ENCODE results near the gene CCDC92. TPM values are rescaled to one million over a fixed set of nuclear protein-coding genes. Genes with fewer than 3 reads are reported as not detected.

CCDC92 gene
- total RNA-seq, 1 donor from 2014 or later, result 4.8 TPM

DNA sequence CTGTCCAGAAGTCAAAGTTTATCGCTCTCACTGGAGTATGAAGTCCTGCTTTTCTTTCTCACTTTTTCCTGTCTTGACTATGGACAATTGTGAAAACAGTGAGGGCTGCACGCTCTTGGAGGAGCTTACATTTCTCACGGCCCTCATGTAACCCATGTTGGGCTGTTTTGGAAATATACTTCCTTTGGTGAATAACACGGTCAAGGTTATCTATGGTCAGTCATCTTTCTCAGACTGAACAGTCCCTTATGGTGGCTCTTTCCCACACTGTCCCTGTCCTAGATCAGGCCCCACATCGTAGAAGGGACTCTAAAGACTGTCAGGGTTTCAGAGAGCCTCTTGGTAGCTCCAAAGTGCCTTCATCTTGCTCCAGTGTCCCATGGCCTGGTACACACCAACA lies 7.2 kb downstream of the CCDC92 start:
- Histone ChIP-seq H3K9me3 (ENCODE audit: low read depth) (no peaks in the 10 kb centered on the region), H3K27me3 (peaks cover 100% of the 10 kb centered on the region), H3F3A (ENCODE audit: low read depth) (peaks cover 5% of the 10 kb centered on the region), H3K27ac (no peak overlapping the region), H3K4me2 (no peak overlapping the region), H3K9ac (no peak overlapping the region), H3K4me3 (no peak overlapping the region), H3K36me3 (no peaks in the 10 kb centered on the region), H2AFZ (replicated peaks) (no peak overlapping the region), H3K79me2 (ENCODE audit: low read depth) (no peaks in the 10 kb centered on the region), H3K4me1 (peaks cover 4% of the 10 kb centered on the region), H4K20me1 (ENCODE audit: low read depth) (peaks cover 95% of the 10 kb centered on the region)
- TF ChIP-seq EZH2 (IDR thresholded peaks at IDR 0.05), result no peak
- TF ChIP-seq EZH2phosphoT487 (IDR thresholded peaks at IDR 0.05), result no peak
- TF ChIP-seq, protein P1, sequence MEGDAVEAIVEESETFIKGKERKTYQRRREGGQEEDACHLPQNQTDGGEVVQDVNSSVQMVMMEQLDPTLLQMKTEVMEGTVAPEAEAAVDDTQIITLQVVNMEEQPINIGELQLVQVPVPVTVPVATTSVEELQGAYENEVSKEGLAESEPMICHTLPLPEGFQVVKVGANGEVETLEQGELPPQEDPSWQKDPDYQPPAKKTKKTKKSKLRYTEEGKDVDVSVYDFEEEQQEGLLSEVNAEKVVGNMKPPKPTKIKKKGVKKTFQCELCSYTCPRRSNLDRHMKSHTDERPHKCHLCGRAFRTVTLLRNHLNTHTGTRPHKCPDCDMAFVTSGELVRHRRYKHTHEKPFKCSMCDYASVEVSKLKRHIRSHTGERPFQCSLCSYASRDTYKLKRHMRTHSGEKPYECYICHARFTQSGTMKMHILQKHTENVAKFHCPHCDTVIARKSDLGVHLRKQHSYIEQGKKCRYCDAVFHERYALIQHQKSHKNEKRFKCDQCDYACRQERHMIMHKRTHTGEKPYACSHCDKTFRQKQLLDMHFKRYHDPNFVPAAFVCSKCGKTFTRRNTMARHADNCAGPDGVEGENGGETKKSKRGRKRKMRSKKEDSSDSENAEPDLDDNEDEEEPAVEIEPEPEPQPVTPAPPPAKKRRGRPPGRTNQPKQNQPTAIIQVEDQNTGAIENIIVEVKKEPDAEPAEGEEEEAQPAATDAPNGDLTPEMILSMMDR (IDR thresholded peaks at IDR 0.05), result no peak
- Mint-ChIP-seq H3K27ac (no peak overlapping the region), H3K4me1 (peaks cover 17% of the 10 kb centered on the region), H3K9me3 (no peaks in the 10 kb centered on the region), H3K4me3 (no peak overlapping the region), H3K36me3 (peaks cover 2% of the 10 kb centered on the region), H3K27me3 (ENCODE audit: insufficient read depth, low read depth) (no peaks in the 10 kb centered on the region)
- DNase-seq (ENCODE audit: low spot score), result no peak

- Histone ChIP-seq H3K9me3 (ENCODE audit: low read depth) (no peaks in the 10 kb centered on the region), H3F3A (ENCODE audit: low read depth) (peaks cover 5% of the 10 kb centered on the region), H4K20me1 (ENCODE audit: low read depth) (peaks cover 90% of the 10 kb centered on the region), H3K4me3 (no peak overlapping the region), H3K27me3 (peaks cover 100% of the 10 kb centered on the region), H2AFZ (replicated peaks) (no peak overlapping the region), H3K9ac (no peak overlapping the region), H3K27ac (no peak overlapping the region), H3K4me1 (peaks cover 4% of the 10 kb centered on the region), H3K36me3 (no peaks in the 10 kb centered on the region), H3K79me2 (ENCODE audit: low read depth) (no peaks in the 10 kb centered on the region), H3K4me2 (no peak overlapping the region)
- DNase-seq (ENCODE audit: low spot score), result no peak
- Mint-ChIP-seq H3K27ac (no peak overlapping the region), H3K4me3 (no peak overlapping the region), H3K36me3 (peaks cover 2% of the 10 kb centered on the region), H3K4me1 (peaks cover 11% of the 10 kb centered on the region), H3K9me3 (no peaks in the 10 kb centered on the region), H3K27me3 (ENCODE audit: insufficient read depth, low read depth) (no peaks in the 10 kb centered on the region)
- TF ChIP-seq EZH2 (IDR thresholded peaks at IDR 0.05), result no peak
- TF ChIP-seq EZH2phosphoT487 (IDR thresholded peaks at IDR 0.05), result no peak
- TF ChIP-seq, protein P1 (IDR thresholded peaks at IDR 0.05), result no peak
Observed at GRCh38 chr12:123963821-123964220, 8.8 kb downstream of the CCDC92 start.

GRCh38 chr12:123962513-123962912 lies 10.1 kb downstream of the CCDC92 start:
- H3K9me3 Mint-ChIP-seq, result no peaks in the 10 kb centered on the region

More at GRCh38 chr12:123962513-123962912, 10.1 kb downstream of the CCDC92 start:
- Histone ChIP-seq H3K27me3 (peaks cover 98% of the 10 kb centered on the region), H3F3A (ENCODE audit: low read depth) (peaks cover 5% of the 10 kb centered on the region), H3K4me1 (peaks cover 4% of the 10 kb centered on the region), H3K4me2 (no peak overlapping the region), H3K9ac (no peak overlapping the region), H3K27ac (no peak overlapping the region), H3K36me3 (no peaks in the 10 kb centered on the region), H3K4me3 (no peak overlapping the region), H3K79me2 (ENCODE audit: low read depth) (no peaks in the 10 kb centered on the region), H4K20me1 (ENCODE audit: low read depth) (peaks cover 82% of the 10 kb centered on the region), H3K9me3 (ENCODE audit: low read depth) (no peaks in the 10 kb centered on the region), H2AFZ (replicated peaks) (no peak overlapping the region)
- Mint-ChIP-seq H3K4me1 (peaks cover 11% of the 10 kb centered on the region), H3K36me3 (peaks cover 2% of the 10 kb centered on the region), H3K27ac (no peak overlapping the region), H3K27me3 (ENCODE audit: insufficient read depth, low read depth) (no peaks in the 10 kb centered on the region), H3K4me3 (no peak overlapping the region)
- no peak for DNase-seq (ENCODE audit: low spot score)
- no peak for TF ChIP-seq EZH2phosphoT487 (IDR thresholded peaks at IDR 0.05)
- TF ChIP-seq, protein P1 (IDR thresholded peaks at IDR 0.05), result no peak
- no peak for TF ChIP-seq EZH2 (IDR thresholded peaks at IDR 0.05)
